GM12892 (cell line): ENCODE measurements around the gene LYPD1.

Source experiments
- POLR2A ChIP-seq: IDR thresholded peaks from 2 replicates; pipeline ENCODE4 v1.6.1; 2011; ENCODE audit warnings: low read depth, low read length, control low read depth
- TAF1 ChIP-seq: IDR thresholded peaks from 2 replicates; pipeline ENCODE4 v1.6.1; 2011; ENCODE audit warnings: low read depth, mild to moderate bottlenecking, control low read depth, low read length, borderline replicate concordance

- TF ChIP-seq TAF1, result no peak
- TF ChIP-seq POLR2A, result no peak
These were observed 17.5 kb downstream of the LYPD1 start for GRCh38 chr2:132652474-132652873.
